Duodenal mucosa (tissue), 2 donors: ENCODE data around the gene TBX10.

Source experiments
- H3K27ac ChIP-seq: one replicate; pipeline ENCODE4 v1.7.0; 2013; ENCODE audit warnings: low read depth, low read length
- H3K27me3 ChIP-seq, 2 donors: one replicate each; pipeline ENCODE4 v1.7.0; 2013; ENCODE audit warnings: low read length in 2 of 2, control low read depth in 1 of 2; ENCODE audit not compliant: insufficient read depth in 2 of 2, control insufficient read depth in 1 of 2
- H3K36me3 ChIP-seq, 2 donors: one replicate each; pipeline ENCODE4 v1.7.0; 2013; ENCODE audit warnings: low read length in 2 of 2, control low read depth in 1 of 2; ENCODE audit not compliant: insufficient read depth in 2 of 2, control insufficient read depth in 1 of 2
- H3K4me1 ChIP-seq, 2 donors: one replicate each; pipeline ENCODE4 v1.7.0; 2013; ENCODE audit warnings: low read length in 2 of 2, control low read depth in 1 of 2; ENCODE audit not compliant: insufficient read depth in 2 of 2, control insufficient read depth in 1 of 2
- H3K4me3 ChIP-seq, 2 donors: one replicate each; pipeline ENCODE4 v1.7.0; 2013; ENCODE audit warnings: low read length in 2 of 2, low read depth in 1 of 2
- H3K9ac ChIP-seq, 2 donors: one replicate each; pipeline ENCODE4 v1.7.0; 2013; ENCODE audit warnings: low read length in 2 of 2, low read depth in 1 of 2
- H3K9me3 ChIP-seq, 2 donors: one replicate each; pipeline ENCODE4 v1.7.0; 2013; ENCODE audit warnings: low read length in 2 of 2, control low read depth in 1 of 2; ENCODE audit not compliant: control insufficient read depth in 1 of 2

Gene TBX10

GRCh38 chr11:67584881-67585873 is 54.4 kb downstream of the TBX10 start:
- Histone ChIP-seq H3K9me3 (no peaks in the 10 kb centered on the region), H3K36me3 (peaks cover 14 to 26% of the 10 kb centered on the region in 2 donors), H3K27me3 (no peaks in the 10 kb centered on the region), H3K4me1 (peaks cover 21 to 30% of the 10 kb centered on the region in 2 donors), H3K27ac (no peak overlapping the region), H3K4me3 (peak overlapping the region; percentile 69 to 84), H3K9ac (peak overlapping the region; percentile 44 to 95)

DNA sequence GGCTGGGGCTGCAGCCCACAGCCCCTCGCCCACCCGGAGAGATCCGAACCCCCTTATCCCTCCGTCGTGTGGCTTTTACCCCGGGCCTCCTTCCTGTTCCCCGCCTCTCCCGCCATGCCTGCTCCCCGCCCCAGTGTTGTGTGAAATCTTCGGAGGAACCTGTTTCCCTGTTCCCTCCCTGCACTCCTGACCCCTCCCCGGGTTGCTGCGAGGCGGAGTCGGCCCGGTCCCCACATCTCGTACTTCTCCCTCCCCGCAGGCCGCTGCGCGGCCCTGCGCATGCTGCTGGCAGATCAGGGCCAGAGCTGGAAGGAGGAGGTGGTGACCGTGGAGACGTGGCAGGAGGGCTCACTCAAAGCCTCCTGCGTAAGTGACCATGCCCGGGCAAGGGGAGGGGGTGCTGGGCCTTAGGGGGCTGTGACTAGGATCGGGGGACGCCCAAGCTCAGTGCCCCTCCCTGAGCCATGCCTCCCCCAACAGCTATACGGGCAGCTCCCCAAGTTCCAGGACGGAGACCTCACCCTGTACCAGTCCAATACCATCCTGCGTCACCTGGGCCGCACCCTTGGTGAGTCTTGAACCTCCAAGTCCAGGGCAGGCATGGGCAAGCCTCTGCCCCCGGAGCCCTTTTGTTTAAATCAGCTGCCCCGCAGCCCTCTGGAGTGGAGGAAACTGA is 55.2 kb downstream of the TBX10 start:
- peak overlapping the region; percentile 84 to 95 for H3K9ac ChIP-seq
- H3K4me1 ChIP-seq = peaks cover 28 to 38% of the 10 kb centered on the region in 2 donors
- peak overlapping the region; percentile 69 to 84 for H3K4me3 ChIP-seq
- peaks cover 0 to 2% of the 10 kb centered on the region in 2 donors for H3K27me3 ChIP-seq
- H3K9me3 ChIP-seq = no peaks in the 10 kb centered on the region
- H3K36me3 ChIP-seq = peaks cover 14 to 26% of the 10 kb centered on the region in 2 donors
- peak overlapping the region; percentile 93 for H3K27ac ChIP-seq

DNA sequence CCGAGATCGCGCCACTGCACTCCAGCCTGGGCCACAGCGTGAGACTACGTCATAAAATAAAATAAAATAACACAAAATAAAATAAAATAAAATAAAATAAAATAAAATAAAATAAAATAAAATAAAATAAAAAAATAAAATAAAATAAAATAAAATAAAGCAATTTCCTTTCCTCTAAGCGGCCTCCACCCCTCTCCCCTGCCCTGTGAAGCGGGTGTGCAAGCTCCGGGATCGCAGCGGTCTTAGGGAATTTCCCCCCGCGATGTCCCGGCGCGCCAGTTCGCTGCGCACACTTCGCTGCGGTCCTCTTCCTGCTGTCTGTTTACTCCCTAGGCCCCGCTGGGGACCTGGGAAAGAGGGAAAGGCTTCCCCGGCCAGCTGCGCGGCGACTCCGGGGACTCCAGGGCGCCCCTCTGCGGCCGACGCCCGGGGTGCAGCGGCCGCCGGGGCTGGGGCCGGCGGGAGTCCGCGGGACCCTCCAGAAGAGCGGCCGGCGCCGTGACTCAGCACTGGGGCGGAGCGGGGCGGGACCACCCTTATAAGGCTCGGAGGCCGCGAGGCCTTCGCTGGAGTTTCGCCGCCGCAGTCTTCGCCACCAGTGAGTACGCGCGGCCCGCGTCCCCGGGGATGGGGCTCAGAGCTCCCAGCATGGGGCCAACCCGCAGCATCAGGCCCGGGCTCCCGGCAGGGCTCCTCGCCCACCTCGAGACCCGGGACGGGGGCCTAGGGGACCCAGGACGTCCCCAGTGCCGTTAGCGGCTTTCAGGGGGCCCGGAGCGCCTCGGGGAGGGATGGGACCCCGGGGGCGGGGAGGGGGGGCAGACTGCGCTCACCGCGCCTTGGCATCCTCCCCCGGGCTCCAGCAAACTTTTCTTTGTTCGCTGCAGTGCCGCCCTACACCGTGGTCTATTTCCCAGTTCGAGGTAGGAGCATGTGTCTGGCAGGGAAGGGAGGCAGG is 56.0 kb downstream of the TBX10 start, which contains the start of gene GSTP1:
Gene GSTP1 (plus strand): TSS at position 566 of the 958 bp plus-strand sequence. CDS start 32 bp downstream, at position 598.
- Histone ChIP-seq H3K27me3 (peaks cover 0 to 2% of the 10 kb centered on the region in 2 donors), H3K36me3 (peaks cover 14 to 21% of the 10 kb centered on the region in 2 donors), H3K4me3 (peak within 1 kb of the TSS; percentile 69 to 84), H3K9ac (peak within 1 kb of the TSS; percentile 84 to 95), H3K4me1 (peaks cover 33 to 43% of the 10 kb centered on the region in 2 donors), H3K9me3 (no peaks in the 10 kb centered on the region), H3K27ac (peak within 1 kb of the TSS; percentile 93)

- no peak overlapping the region for H3K9ac ChIP-seq
- peaks cover 14 to 16% of the 10 kb centered on the region in 2 donors for H3K36me3 ChIP-seq
- peaks cover 2 to 3% of the 10 kb centered on the region in 2 donors for H3K27me3 ChIP-seq
- H3K4me1 ChIP-seq = peaks cover 37 to 43% of the 10 kb centered on the region in 2 donors
- no peak overlapping the region for H3K4me3 ChIP-seq
- H3K27ac ChIP-seq = no peak overlapping the region
- H3K9me3 ChIP-seq = no peaks in the 10 kb centered on the region
Observed at GRCh38 chr11:67582011-67582410, 57.6 kb downstream of the TBX10 start.

DNA sequence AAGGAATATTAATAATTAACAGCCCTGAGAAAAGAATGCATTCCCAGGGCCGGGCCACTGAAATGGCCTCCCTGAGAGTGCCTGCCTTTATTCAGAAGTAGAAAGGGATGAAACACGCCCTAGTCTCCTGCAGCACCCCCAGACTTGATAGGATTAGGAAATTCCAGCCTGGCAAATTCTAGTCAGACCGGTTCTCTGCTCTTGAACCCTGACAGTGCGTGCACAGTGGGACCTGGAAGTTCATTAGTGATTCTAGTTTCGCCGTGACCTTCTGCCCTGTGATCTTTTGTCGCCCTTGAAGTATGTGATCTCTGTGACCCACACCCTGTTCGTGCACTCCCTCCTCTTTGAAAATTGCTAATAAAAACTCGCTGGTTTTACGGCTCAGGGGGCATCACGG is 58.1 kb downstream of the TBX10 start:
- no peaks in the 10 kb centered on the region for H3K9me3 ChIP-seq
- peaks cover 37 to 43% of the 10 kb centered on the region in 2 donors for H3K4me1 ChIP-seq
- H3K9ac ChIP-seq = no peak overlapping the region
- no peak overlapping the region for H3K4me3 ChIP-seq
- H3K36me3 ChIP-seq = peaks cover 10 to 14% of the 10 kb centered on the region in 2 donors
- peak overlapping the region; percentile 22 for H3K27ac ChIP-seq
- H3K27me3 ChIP-seq = peaks cover 2 to 3% of the 10 kb centered on the region in 2 donors
